HEK293 (cell line): Measurements from ENCODE around the gene DCAF4.

Experiments used
- BCL6B ChIP-seq: fragments of 450-650 bp; formaldehyde crosslinking; IDR thresholded peaks from 2 replicates; pipeline ENCODE4 v1.5.1; 2017; ENCODE audit warnings: missing biosample characterization, missing genetic modification characterization
- FEZF1 ChIP-seq: fragments of 450-650 bp; formaldehyde crosslinking; IDR thresholded peaks from 2 replicates; pipeline ENCODE4 v1.5.1; 2016; ENCODE audit warnings: missing biosample characterization, missing genetic modification characterization
- GFI1B ChIP-seq: fragments of 450-650 bp; formaldehyde crosslinking; IDR thresholded peaks from 2 replicates; pipeline ENCODE4 v1.5.1; 2016; ENCODE audit warnings: missing biosample characterization, missing genetic modification characterization
- GLIS2 ChIP-seq: fragments of 450-650 bp; formaldehyde crosslinking; IDR thresholded peaks from 2 replicates; pipeline ENCODE4 v1.5.1; 2016; ENCODE audit warnings: missing biosample characterization, missing genetic modification characterization
- KLF8 ChIP-seq: fragments of 450-650 bp; formaldehyde crosslinking; IDR thresholded peaks from 2 replicates; pipeline ENCODE4 v1.5.1; 2016; ENCODE audit warnings: missing biosample characterization, missing genetic modification characterization
- PATZ1 ChIP-seq: fragments of 450-650 bp; formaldehyde crosslinking; IDR thresholded peaks from 2 replicates; pipeline ENCODE4 v1.5.1; 2016; ENCODE audit warnings: missing biosample characterization, missing genetic modification characterization
- SP2 ChIP-seq: fragments of 450-650 bp; formaldehyde crosslinking; IDR thresholded peaks from 2 replicates; pipeline ENCODE4 v1.5.1; 2016; ENCODE audit warnings: missing biosample characterization, missing genetic modification characterization
- SP3 ChIP-seq: fragments of 450-650 bp; formaldehyde crosslinking; IDR thresholded peaks from 2 replicates; pipeline ENCODE4 v1.5.1; 2016; ENCODE audit warnings: missing biosample characterization, missing genetic modification characterization
- WT1 ChIP-seq: fragments of 450-650 bp; formaldehyde crosslinking; IDR thresholded peaks from 2 replicates; pipeline ENCODE4 v1.5.1; 2016; ENCODE audit warnings: missing biosample characterization, missing genetic modification characterization
- YY1 ChIP-seq: fragments of 450-650 bp; formaldehyde crosslinking; IDR thresholded peaks from 2 replicates; pipeline ENCODE4 v1.5.1; 2018; ENCODE audit warnings: missing biosample characterization, missing genetic modification characterization
- ZBTB20 ChIP-seq: fragments of 450-650 bp; formaldehyde crosslinking; IDR thresholded peaks from 2 replicates; pipeline ENCODE4 v1.5.1; 2016; ENCODE audit warnings: missing biosample characterization, missing genetic modification characterization
- ZBTB48 ChIP-seq: fragments of 450-650 bp; formaldehyde crosslinking; IDR thresholded peaks from 2 replicates; pipeline ENCODE4 v1.5.1; 2016; ENCODE audit warnings: missing biosample characterization, missing genetic modification characterization
- ZFP69B ChIP-seq: fragments of 450-650 bp; formaldehyde crosslinking; IDR thresholded peaks from 2 replicates; pipeline ENCODE4 v1.5.1; 2016; ENCODE audit warnings: missing biosample characterization, missing genetic modification characterization
- ZNF132 ChIP-seq: fragments of 450-650 bp; formaldehyde crosslinking; IDR thresholded peaks from 2 replicates; pipeline ENCODE4 v1.5.1; 2017; ENCODE audit warnings: missing biosample characterization, missing genetic modification characterization, borderline replicate concordance
- ZNF155 ChIP-seq: fragments of 450-650 bp; formaldehyde crosslinking; IDR thresholded peaks from 2 replicates; pipeline ENCODE4 v1.5.1; 2016; ENCODE audit warnings: missing biosample characterization, missing genetic modification characterization
- ZNF175 ChIP-seq: fragments of 450-650 bp; formaldehyde crosslinking; IDR thresholded peaks from 2 replicates; pipeline ENCODE4 v1.5.1; 2016; ENCODE audit warnings: missing biosample characterization, missing genetic modification characterization
- ZNF223 ChIP-seq: fragments of 450-650 bp; formaldehyde crosslinking; IDR thresholded peaks from 2 replicates; pipeline ENCODE4 v1.5.1; 2016; ENCODE audit warnings: missing biosample characterization, missing genetic modification characterization
- ZNF248 ChIP-seq: fragments of 450-650 bp; formaldehyde crosslinking; IDR thresholded peaks from 2 replicates; pipeline ENCODE4 v1.5.1; 2017; ENCODE audit warnings: missing biosample characterization, missing genetic modification characterization
- ZNF350 ChIP-seq: fragments of 450-650 bp; formaldehyde crosslinking; IDR thresholded peaks from 2 replicates; pipeline ENCODE4 v1.5.0; 2017; ENCODE audit warnings: missing biosample characterization, mild to moderate bottlenecking, missing genetic modification characterization
- ZNF362 ChIP-seq: fragments of 450-650 bp; formaldehyde crosslinking; IDR thresholded peaks from 2 replicates; pipeline ENCODE4 v1.5.1; 2016; ENCODE audit warnings: missing biosample characterization, missing genetic modification characterization
- ZNF391 ChIP-seq: fragments of 450-650 bp; formaldehyde crosslinking; IDR thresholded peaks from 2 replicates; pipeline ENCODE4 v1.5.1; 2016; ENCODE audit warnings: low read depth, missing biosample characterization, missing genetic modification characterization, borderline replicate concordance
- ZNF416 ChIP-seq: fragments of 450-650 bp; formaldehyde crosslinking; IDR thresholded peaks from 2 replicates; pipeline ENCODE4 v1.5.1; 2016; ENCODE audit warnings: missing biosample characterization, missing genetic modification characterization
- ZNF514 ChIP-seq: fragments of 450-650 bp; formaldehyde crosslinking; IDR thresholded peaks from 2 replicates; pipeline ENCODE4 v1.5.1; 2016; ENCODE audit warnings: missing biosample characterization, missing genetic modification characterization
- ZNF529 ChIP-seq: fragments of 450-650 bp; formaldehyde crosslinking; IDR thresholded peaks from 2 replicates; pipeline ENCODE4 v1.5.1; 2017; ENCODE audit warnings: missing genetic modification characterization, missing biosample characterization; ENCODE audit not compliant: insufficient replicate concordance
- ZNF544 ChIP-seq: fragments of 450-650 bp; formaldehyde crosslinking; IDR thresholded peaks from 2 replicates; pipeline ENCODE4 v1.5.0; 2017; ENCODE audit warnings: missing biosample characterization, missing genetic modification characterization
- ZNF768 ChIP-seq: fragments of 450-650 bp; formaldehyde crosslinking; IDR thresholded peaks from 2 replicates; pipeline ENCODE4 v1.5.1; 2018; ENCODE audit warnings: missing biosample characterization, mild to moderate bottlenecking, missing genetic modification characterization
- TF ChIP-seq, protein P1 (sequence below): fragments of 450-650 bp; formaldehyde crosslinking; optimal IDR thresholded peaks from 2 replicates; pipeline ENCODE3; 2016; ENCODE audit warnings: missing biosample characterization, mild to moderate bottlenecking, missing genetic modification characterization
- TF ChIP-seq, protein P2 (sequence below): fragments of 450-650 bp; formaldehyde crosslinking; IDR thresholded peaks from 2 replicates; pipeline ENCODE4 v1.5.1; 2016; ENCODE audit warnings: missing biosample characterization, missing genetic modification characterization
- TF ChIP-seq, protein P3 (sequence below): fragments of 450-650 bp; formaldehyde crosslinking; IDR thresholded peaks from 2 replicates; pipeline ENCODE4 v1.5.1; 2016; ENCODE audit warnings: missing biosample characterization, missing genetic modification characterization
- TF ChIP-seq, protein P4 (sequence below): fragments of 450-650 bp; formaldehyde crosslinking; IDR thresholded peaks from 2 replicates; pipeline ENCODE4 v1.5.1; 2016; ENCODE audit warnings: missing biosample characterization, missing genetic modification characterization

Gene DCAF4

GRCh38 chr14:72893636-72894322 lies 32.5 kb upstream of the DCAF4 start, which contains the start of gene DPF3 (continued):
- TF ChIP-seq ZFP69B (tag by site-specific recombination): 0 out of 2 replicates have a peak, but pooled peaks have one; percentile 15
- no peak for TF ChIP-seq ZNF132 (tag by site-specific recombination)
- no peak for TF ChIP-seq GFI1B
- TF ChIP-seq YY1 (tag by site-specific recombination): no peak
- no peak for TF ChIP-seq ZNF391
- TF ChIP-seq ZNF175: no peak
- no peak for TF ChIP-seq ZNF362 (tag by site-specific recombination)
- TF ChIP-seq KLF8: no peak
- TF ChIP-seq GLIS2 (tag by site-specific recombination): no peak; the same call in 1 of the 2 replicates
- TF ChIP-seq PATZ1 (tag by site-specific recombination): no peak
- TF ChIP-seq ZBTB20: no peak
- TF ChIP-seq ZNF223 (tag by site-specific recombination): no peak
- TF ChIP-seq ZNF350 (tag by site-specific recombination): peak; percentile 89
- TF ChIP-seq SP2 (tag by site-specific recombination): peak; percentile 84
- TF ChIP-seq, protein P1, sequence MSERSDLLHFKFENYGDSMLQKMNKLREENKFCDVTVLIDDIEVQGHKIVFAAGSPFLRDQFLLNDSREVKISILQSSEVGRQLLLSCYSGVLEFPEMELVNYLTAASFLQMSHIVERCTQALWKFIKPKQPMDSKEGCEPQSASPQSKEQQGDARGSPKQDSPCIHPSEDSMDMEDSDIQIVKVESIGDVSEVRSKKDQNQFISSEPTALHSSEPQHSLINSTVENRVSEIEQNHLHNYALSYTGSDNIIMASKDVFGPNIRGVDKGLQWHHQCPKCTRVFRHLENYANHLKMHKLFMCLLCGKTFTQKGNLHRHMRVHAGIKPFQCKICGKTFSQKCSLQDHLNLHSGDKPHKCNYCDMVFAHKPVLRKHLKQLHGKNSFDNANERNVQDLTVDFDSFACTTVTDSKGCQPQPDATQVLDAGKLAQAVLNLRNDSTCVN (tag by site-specific recombination): peak; percentile 56
- TF ChIP-seq, protein P2, sequence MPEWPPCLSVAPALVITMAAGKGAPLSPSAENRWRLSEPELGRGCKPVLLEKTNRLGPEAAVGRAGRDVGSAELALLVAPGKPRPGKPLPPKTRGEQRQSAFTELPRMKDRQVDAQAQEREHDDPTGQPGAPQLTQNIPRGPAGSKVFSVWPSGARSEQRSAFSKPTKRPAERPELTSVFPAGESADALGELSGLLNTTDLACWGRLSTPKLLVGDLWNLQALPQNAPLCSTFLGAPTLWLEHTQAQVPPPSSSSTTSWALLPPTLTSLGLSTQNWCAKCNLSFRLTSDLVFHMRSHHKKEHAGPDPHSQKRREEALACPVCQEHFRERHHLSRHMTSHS (tag by site-specific recombination): no peak
- no peak for TF ChIP-seq ZNF248 (tag by site-specific recombination)
- no peak for TF ChIP-seq ZNF768 (tag by site-specific recombination)
- peak; percentile 83 for TF ChIP-seq WT1
- no peak for TF ChIP-seq FEZF1 (tag by site-specific recombination)
- TF ChIP-seq ZNF529 (tag by site-specific recombination): no peak
- TF ChIP-seq ZNF416 (tag by site-specific recombination): no peak
- TF ChIP-seq SP3 (tag by site-specific recombination): 0 out of 2 replicates have a peak, but pooled peaks have one; percentile 33
- no peak for TF ChIP-seq BCL6B (tag by site-specific recombination)
- TF ChIP-seq, protein P3, sequence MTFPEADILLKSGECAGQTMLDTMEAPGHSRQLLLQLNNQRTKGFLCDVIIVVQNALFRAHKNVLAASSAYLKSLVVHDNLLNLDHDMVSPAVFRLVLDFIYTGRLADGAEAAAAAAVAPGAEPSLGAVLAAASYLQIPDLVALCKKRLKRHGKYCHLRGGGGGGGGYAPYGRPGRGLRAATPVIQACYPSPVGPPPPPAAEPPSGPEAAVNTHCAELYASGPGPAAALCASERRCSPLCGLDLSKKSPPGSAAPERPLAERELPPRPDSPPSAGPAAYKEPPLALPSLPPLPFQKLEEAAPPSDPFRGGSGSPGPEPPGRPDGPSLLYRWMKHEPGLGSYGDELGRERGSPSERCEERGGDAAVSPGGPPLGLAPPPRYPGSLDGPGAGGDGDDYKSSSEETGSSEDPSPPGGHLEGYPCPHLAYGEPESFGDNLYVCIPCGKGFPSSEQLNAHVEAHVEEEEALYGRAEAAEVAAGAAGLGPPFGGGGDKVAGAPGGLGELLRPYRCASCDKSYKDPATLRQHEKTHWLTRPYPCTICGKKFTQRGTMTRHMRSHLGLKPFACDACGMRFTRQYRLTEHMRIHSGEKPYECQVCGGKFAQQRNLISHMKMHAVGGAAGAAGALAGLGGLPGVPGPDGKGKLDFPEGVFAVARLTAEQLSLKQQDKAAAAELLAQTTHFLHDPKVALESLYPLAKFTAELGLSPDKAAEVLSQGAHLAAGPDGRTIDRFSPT (tag by site-specific recombination): no peak
- no peak for TF ChIP-seq ZBTB48
- no peak for TF ChIP-seq ZNF155 (tag by site-specific recombination)
- no peak for TF ChIP-seq ZNF544
- TF ChIP-seq, protein P4, sequence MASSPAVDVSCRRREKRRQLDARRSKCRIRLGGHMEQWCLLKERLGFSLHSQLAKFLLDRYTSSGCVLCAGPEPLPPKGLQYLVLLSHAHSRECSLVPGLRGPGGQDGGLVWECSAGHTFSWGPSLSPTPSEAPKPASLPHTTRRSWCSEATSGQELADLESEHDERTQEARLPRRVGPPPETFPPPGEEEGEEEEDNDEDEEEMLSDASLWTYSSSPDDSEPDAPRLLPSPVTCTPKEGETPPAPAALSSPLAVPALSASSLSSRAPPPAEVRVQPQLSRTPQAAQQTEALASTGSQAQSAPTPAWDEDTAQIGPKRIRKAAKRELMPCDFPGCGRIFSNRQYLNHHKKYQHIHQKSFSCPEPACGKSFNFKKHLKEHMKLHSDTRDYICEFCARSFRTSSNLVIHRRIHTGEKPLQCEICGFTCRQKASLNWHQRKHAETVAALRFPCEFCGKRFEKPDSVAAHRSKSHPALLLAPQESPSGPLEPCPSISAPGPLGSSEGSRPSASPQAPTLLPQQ (tag by site-specific recombination): 0 out of 2 replicates have a peak, but pooled peaks have one; percentile 37
- TF ChIP-seq ZNF514 (tag by site-specific recombination): no peak
